Measurements from ENCODE around the gene SELPLG.

DNA sequence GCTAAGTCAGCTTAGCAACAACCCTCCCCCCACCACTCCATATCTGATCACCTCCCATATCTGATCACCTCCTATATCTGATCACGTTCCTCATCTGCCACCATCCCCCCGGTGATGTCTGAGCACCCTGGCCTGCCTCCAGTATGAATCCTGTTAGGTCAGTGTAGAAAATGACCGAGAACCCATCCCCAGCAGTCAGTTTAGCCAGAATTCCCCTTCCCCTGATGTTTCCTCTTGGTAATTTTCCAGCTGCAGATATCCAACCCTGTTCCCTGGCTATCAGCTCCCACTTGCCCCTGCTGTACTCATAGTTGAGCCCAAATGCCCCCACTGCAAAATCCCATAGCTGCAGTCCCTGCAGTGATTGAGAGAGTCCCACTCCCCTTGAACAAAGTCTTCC, 12.5 kb downstream of the SELPLG start:
- TF ChIP-seq CTCF (IDR thresholded peaks at IDR 0.05) (no peak), POLR2A (IDR thresholded peaks at IDR 0.05) (no peak)

Measured in Peyer's patch (tissue), 4 donors.